Measurements from ENCODE around the gene PRR14.

PRR14 gene

DNA sequence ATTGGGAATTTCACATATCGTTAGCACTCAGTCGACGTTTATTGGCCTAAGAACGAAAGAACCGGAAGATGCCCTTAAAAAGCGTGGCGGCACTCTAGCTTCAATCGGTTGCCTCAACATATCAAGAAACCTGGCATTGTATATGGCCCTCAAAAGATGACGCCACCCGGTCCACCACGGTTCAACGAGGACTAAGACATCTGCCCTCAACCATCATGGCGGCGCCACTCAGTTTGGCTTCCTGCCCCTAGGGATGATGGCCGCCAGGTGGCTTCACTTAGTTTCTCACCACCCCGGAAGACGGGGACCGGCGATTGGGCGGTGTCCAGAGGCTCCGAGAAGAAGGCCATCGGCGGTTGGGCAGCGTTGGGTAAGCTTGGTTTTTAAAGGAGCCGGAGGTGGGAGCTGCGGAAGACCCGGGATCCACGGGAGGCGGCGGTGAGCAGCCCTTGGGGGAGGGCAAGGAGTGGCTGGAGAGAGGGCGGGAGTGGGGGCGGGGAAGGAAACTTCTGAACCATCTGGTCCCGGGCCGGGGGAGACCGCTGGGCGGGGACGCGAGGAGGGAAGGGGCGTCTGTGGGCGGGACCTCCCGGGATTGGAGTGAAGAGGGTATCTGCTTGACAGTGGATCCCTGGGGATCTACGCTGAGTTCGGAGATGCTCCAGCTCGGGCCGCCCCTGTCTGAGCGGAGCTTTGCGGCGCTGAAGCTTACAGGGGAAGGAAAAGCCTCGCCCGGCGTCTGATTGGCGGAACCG lies at the start of gene PRR14 (continued):
- TF ChIP-seq TRIM28 (IDR thresholded peaks at IDR 0.05; ENCODE audit: borderline replicate concordance, low read length) = peak; percentile 21; the same call in 1 of the 2 replicates
- TF ChIP-seq IKZF3 (tag by site-specific recombination; IDR thresholded peaks at IDR 0.05) = peak; percentile 98
- TF ChIP-seq ZXDB (tag by site-specific recombination; IDR thresholded peaks at IDR 0.05) = peak; percentile 98
- no peak for TF ChIP-seq ZNF133 (tag by site-specific recombination; IDR thresholded peaks at IDR 0.05)
- TF ChIP-seq PRDM2 (tag by site-specific recombination; IDR thresholded peaks at IDR 0.05; ENCODE audit: borderline replicate concordance) = no peak
- TF ChIP-seq ZNF146 (tag by site-specific recombination; IDR thresholded peaks at IDR 0.05) = no peak; the same call in none of the 2 replicates
- TF ChIP-seq ZNF514 (tag by site-specific recombination; IDR thresholded peaks at IDR 0.05) = no peak
- TF ChIP-seq ZNF558 (tag by site-specific recombination; IDR thresholded peaks at IDR 0.05) = 0 out of 2 replicates have a peak, but pooled peaks have one; percentile 48
- TF ChIP-seq ZNF776 (tag by site-specific recombination; IDR thresholded peaks at IDR 0.05; ENCODE audit: borderline replicate concordance) = no peak
- no peak for TF ChIP-seq ZNF645 (tag by site-specific recombination; IDR thresholded peaks at IDR 0.05)
- TF ChIP-seq ZNF18 (tag by site-specific recombination; IDR thresholded peaks at IDR 0.05) = peak; percentile 99
- TF ChIP-seq ZNF623 (tag by site-specific recombination; IDR thresholded peaks at IDR 0.05) = peak; percentile 54; the same call in 1 of the 2 replicates
- TF ChIP-seq ZNF510 (tag by site-specific recombination; IDR thresholded peaks at IDR 0.05; ENCODE audit: insufficient replicate concordance) = no peak
- no peak for TF ChIP-seq ZNF157 (tag by site-specific recombination; IDR thresholded peaks at IDR 0.05)
- no peak for TF ChIP-seq ZNF548 (tag by site-specific recombination; IDR thresholded peaks at IDR 0.05)
- TF ChIP-seq, protein P1, sequence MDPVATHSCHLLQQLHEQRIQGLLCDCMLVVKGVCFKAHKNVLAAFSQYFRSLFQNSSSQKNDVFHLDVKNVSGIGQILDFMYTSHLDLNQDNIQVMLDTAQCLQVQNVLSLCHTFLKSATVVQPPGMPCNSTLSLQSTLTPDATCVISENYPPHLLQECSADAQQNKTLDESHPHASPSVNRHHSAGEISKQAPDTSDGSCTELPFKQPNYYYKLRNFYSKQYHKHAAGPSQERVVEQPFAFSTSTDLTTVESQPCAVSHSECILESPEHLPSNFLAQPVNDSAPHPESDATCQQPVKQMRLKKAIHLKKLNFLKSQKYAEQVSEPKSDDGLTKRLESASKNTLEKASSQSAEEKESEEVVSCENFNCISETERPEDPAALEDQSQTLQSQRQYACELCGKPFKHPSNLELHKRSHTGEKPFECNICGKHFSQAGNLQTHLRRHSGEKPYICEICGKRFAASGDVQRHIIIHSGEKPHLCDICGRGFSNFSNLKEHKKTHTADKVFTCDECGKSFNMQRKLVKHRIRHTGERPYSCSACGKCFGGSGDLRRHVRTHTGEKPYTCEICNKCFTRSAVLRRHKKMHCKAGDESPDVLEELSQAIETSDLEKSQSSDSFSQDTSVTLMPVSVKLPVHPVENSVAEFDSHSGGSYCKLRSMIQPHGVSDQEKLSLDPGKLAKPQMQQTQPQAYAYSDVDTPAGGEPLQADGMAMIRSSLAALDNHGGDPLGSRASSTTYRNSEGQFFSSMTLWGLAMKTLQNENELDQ (tag by site-specific recombination; IDR thresholded peaks at IDR 0.05; ENCODE audit: low read depth) = no peak
- no peak for TF ChIP-seq ZNF16 (tag by site-specific recombination; IDR thresholded peaks at IDR 0.05; ENCODE audit: low read depth)
- TF ChIP-seq KLF10 (tag by site-specific recombination; IDR thresholded peaks at IDR 0.05) = no peak; the same call in none of the 2 replicates
- TF ChIP-seq ZNF394 (tag by site-specific recombination; IDR thresholded peaks at IDR 0.05; ENCODE audit: borderline replicate concordance) = peak; percentile 100
- TF ChIP-seq ZNF335 (tag by site-specific recombination; conservative IDR thresholded peaks at IDR 0.05) = peak; percentile 100
- TF ChIP-seq ZNF121 (tag by site-specific recombination; IDR thresholded peaks at IDR 0.05) = no peak
- peak; percentile 96 for TF ChIP-seq ZNF362 (tag by site-specific recombination; IDR thresholded peaks at IDR 0.05)
- TF ChIP-seq ZNF433 (tag by site-specific recombination; IDR thresholded peaks at IDR 0.05; ENCODE audit: low read depth) = no peak
- TF ChIP-seq OSR2 (tag by site-specific recombination; IDR thresholded peaks at IDR 0.05) = peak; percentile 74
- TF ChIP-seq ZNF223 (tag by site-specific recombination; IDR thresholded peaks at IDR 0.05) = no peak
- TF ChIP-seq ZNF791 (tag by site-specific recombination; IDR thresholded peaks at IDR 0.05) = no peak
- TF ChIP-seq, protein P2, sequence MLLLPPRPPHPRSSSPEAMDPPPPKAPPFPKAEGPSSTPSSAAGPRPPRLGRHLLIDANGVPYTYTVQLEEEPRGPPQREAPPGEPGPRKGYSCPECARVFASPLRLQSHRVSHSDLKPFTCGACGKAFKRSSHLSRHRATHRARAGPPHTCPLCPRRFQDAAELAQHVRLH (tag by site-specific recombination; IDR thresholded peaks at IDR 0.05) = peak; percentile 100
